HUES6 (cell line): Measurements from ENCODE around the gene SCN9A.

ENCODE experiments used
- H3K27ac ChIP-seq: 2 replicates; pipeline ENCODE4 v1.7.0; 2013; ENCODE audit warnings: low read depth, mild to moderate bottlenecking, low read length, inconsistent platforms
- H3K27me3 ChIP-seq: 2 replicates; pipeline ENCODE4 v1.6.1; 2013; ENCODE audit warnings: low read length; ENCODE audit not compliant: control insufficient read depth, insufficient read depth
- H3K36me3 ChIP-seq: 2 replicates; pipeline ENCODE4 v1.6.1; 2013; ENCODE audit warnings: low read length; ENCODE audit not compliant: control insufficient read depth, insufficient read depth
- H3K4me1 ChIP-seq: 2 replicates; pipeline ENCODE4 v1.6.1; 2013; ENCODE audit warnings: low read length; ENCODE audit not compliant: control insufficient read depth, insufficient read depth
- H3K4me3 ChIP-seq: 2 replicates; pipeline ENCODE4 v1.5.1; 2013; ENCODE audit warnings: low read depth, low read length
- H3K9ac ChIP-seq: one replicate; pipeline ENCODE4 v1.6.1; 2013; ENCODE audit warnings: mild to moderate bottlenecking, low read length
- H3K9me3 ChIP-seq: 2 replicates; pipeline ENCODE4 v1.6.1; 2013; ENCODE audit warnings: low read depth, low read length; ENCODE audit not compliant: control insufficient read depth, insufficient read depth

Gene SCN9A

DNA sequence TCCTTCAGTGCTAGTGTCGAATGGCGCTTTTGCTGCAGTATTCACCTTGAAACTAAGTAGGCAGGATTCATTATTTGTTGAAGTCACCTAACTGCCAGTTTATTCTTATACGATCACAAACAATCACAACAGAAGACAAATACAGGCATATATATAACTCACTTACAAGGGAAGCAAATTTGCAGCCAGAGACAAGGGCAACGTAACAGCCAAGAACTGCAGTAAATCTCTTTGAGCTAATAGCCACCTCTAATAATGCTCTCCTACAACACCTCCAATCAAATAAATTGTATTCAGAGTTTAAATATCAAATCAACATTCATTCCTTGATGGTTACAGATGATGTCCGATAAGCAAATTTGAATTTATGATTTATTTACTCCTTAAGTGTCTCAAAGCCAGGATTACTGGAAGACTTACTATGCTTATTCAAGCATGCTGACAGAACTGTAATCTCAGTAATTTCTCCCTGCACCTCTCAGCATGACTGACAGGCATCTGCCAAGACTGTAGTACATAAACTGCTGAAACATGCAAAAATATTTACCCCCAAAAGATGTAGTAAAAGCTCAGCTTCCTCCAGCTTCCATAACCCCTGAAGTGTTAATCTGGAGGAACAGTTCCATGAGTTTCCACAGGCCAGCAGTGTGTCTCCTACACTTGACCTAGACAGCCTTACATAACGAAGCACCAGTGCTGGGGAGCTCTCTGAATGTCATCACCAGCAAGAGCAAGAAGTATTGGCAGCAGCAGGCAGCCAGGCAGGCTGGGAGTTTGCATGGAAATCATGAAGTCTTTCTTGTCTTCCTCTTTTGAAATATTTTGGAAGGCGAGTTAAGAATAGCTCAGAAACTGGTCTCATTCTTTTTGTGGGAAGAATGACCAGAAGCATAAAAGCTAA is 227.0 kb downstream of the SCN9A start:
- Histone ChIP-seq H3K4me1 (no peaks in the 10 kb centered on the region; the same call in 1 of the 2 replicates), H3K36me3 (no peaks in the 10 kb centered on the region)

DNA sequence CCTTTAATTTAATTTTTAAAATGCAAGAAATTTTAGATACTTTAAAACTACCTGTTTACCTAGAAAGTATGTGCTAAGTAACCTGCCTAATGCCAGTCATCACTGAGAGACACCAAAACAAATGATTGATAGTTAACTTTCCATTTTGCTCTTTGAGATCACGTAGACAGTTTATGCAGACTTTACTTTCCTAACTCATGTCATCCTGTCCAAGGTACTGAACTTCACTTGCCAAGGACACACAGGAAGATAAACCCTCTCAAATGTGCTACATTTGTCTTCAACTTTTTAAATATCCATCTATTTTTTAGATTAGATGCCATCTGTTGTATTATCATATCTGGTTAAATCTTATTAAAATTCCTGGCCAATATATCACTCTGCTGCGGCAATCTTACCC is 227.9 kb downstream of the SCN9A start:
- no peak overlapping the region for H3K27ac ChIP-seq
- no peak overlapping the region for H3K9ac ChIP-seq
- no peaks in the 10 kb centered on the region for H3K9me3 ChIP-seq
- H3K27me3 ChIP-seq: no peaks in the 10 kb centered on the region
- H3K4me1 ChIP-seq: no peaks in the 10 kb centered on the region; the same call in 1 of the 2 replicates
- H3K36me3 ChIP-seq: no peaks in the 10 kb centered on the region
- no peak overlapping the region for H3K4me3 ChIP-seq

More for the DNA sequence above, 227.0 kb downstream of the SCN9A start:
- Histone ChIP-seq H3K9me3 (no peaks in the 10 kb centered on the region), H3K9ac (no peak overlapping the region), H3K27ac (no peak overlapping the region), H3K4me3 (no peak overlapping the region), H3K27me3 (no peaks in the 10 kb centered on the region)
